ENCODE data around the gene PDE8B. TPM values are rescaled to one million over a fixed set of nuclear protein-coding genes. Genes with fewer than 3 reads are reported as not detected.

The PDE8B gene
- total and polyA plus RNA-seq, 9 donors, result 2.0 to 4.9 (median 3.2) TPM

DNA sequence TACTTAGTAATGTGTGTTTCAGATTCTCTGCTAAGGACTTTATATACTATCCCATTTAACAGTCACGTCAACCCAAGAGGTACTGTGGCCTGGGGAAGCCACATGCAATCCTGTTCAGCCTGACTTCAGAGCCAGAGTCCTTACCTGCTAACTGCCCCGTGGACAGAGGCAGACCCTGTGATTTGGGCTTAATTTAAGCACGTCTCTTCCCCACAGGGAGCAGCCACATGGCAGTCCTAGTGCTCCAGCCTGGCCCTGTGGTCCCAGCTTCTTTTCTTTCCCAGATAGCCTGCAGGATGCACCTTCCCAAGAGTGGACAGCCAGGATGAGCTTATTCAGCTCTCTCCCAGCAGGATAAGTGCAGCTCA is 71.5 kb downstream of the PDE8B start:
- Histone ChIP-seq H3K27me3 (ENCODE audit: control insufficient read depth, insufficient read depth, low read length) (no peaks in the 10 kb centered on the region), H3K4me3 (ENCODE audit: low read length) (no peak overlapping the region), H3K4me1 (ENCODE audit: control insufficient read depth, insufficient read depth, low read length) (no peaks in the 10 kb centered on the region), H3K9me3 (replicated peaks; ENCODE audit: control insufficient read depth, low read depth, low read length) (no peaks in the 10 kb centered on the region), H3K36me3 (ENCODE audit: control insufficient read depth, insufficient read depth, low read length) (no peaks in the 10 kb centered on the region), H3K27ac (ENCODE audit: low read length) (no peak overlapping the region)
- 66% methylated on average over 3 of the region's 3 CpGs for WGBS (ENCODE audit: insufficient coverage)
- no peak for DNase-seq

DNA sequence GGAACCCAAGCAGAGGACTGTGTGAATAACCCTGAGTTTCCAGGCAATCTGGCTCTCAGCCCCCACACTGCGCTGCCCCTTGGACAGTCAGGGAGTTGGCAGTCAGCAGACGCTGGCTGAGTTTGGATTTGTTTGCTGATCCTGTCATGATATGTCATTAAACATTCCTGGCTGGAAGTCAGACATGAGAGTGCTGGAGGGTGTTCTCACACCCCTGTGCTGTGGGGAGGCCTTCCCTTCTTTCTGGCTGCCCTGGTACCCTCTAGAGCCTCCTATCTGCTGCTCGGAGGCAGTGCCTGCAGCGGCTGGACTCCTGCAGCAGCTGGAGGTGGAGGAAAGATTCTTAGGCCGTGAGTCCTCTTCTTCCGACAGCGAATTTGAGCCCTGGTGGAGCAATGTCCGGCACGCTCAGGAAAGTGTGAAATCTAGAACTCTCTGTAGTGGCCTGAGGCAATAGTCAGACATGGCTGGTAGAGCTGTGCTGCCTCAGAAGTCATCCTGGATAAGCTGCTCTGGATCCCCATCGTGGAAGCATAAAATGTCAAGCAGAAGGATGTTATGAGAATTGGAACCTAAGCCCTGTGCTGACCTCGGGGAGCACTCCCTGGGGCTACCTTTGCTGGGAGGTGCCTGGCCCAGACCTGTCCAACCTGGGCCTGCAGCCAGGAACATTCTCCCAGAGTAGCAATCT is 72.0 kb downstream of the PDE8B start:
- Histone ChIP-seq H3K4me3 (ENCODE audit: low read length) (no peak overlapping the region), H3K9me3 (replicated peaks; ENCODE audit: control insufficient read depth, low read depth, low read length) (no peaks in the 10 kb centered on the region), H3K36me3 (ENCODE audit: control insufficient read depth, insufficient read depth, low read length) (no peaks in the 10 kb centered on the region), H3K4me1 (ENCODE audit: control insufficient read depth, insufficient read depth, low read length) (no peaks in the 10 kb centered on the region), H3K27ac (ENCODE audit: low read length) (no peak overlapping the region), H3K27me3 (ENCODE audit: control insufficient read depth, insufficient read depth, low read length) (no peaks in the 10 kb centered on the region)
- DNase-seq, result no peak
- 58% methylated on average over 8 of the region's 11 CpGs for WGBS (ENCODE audit: insufficient coverage)

DNA sequence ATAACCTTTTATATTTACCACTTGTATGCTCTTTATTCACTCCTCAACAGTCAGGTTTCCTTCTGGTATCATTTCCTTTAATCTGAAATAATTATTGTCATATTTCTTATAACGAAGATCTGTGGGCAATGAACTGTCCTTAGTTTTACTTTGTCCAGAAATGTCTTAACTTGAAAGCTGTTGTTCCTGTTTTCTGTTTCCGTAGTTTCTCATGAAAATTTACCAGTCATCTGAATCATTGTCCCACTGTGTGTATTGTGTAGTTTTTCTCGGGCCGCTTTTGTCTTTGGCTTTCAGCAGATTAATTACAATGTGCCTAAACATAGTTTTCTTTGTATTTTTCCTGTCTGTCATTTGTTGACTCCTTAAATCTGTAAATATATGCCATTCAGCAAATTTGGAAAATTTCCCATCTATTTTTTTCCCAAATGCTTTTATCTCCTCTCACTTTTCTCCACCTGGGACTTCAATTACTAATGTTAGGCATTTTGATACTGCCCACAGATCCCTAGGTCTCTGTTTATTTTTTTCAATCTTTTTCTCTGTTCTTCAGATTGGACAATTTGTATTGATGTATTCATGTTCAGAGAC is 74.9 kb downstream of the PDE8B start:
- Histone ChIP-seq H3K4me1 (ENCODE audit: control insufficient read depth, insufficient read depth, low read length) (no peaks in the 10 kb centered on the region), H3K4me3 (ENCODE audit: low read length) (no peak overlapping the region), H3K27me3 (ENCODE audit: control insufficient read depth, insufficient read depth, low read length) (no peaks in the 10 kb centered on the region), H3K9me3 (replicated peaks; ENCODE audit: control insufficient read depth, low read depth, low read length) (no peaks in the 10 kb centered on the region), H3K27ac (ENCODE audit: low read length) (no peak overlapping the region), H3K36me3 (ENCODE audit: control insufficient read depth, insufficient read depth, low read length) (no peaks in the 10 kb centered on the region)
- WGBS (ENCODE audit: insufficient coverage), result no CpG with 5 or more reads among the region's 4 CpGs
- no peak for DNase-seq

DNA sequence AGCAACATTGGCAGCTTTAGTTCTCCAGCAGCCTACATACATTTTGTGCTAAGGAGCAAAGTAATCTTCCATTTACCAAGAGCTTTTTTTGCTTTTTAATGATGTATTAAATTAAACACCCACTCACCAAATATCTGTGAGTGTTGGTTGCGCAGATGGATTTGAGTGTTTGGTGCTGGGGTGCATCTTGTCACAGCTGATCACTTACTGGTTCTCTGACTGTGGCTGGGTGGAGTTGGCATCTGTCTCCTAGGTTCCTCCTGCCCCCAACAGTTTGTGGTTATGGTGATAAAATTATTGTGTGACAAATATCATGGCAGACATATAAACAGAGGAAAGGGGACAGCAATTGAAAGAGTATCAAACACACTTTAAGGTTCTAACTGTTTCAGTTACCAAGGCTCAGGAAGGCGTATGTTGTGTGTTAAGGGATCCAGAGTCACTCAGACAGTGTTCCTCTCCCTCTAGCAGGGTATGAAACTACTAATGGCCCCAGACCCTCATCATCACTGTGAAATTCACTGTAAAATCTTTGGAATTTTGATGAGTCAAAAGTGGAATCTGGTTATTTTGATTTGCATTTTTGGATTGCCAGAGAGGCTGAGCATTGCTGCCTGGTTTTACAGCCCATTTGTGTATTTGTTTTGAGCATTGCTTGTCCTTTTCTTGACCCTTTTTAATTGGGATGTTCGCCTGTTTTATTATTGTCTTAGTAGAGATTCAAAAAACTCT is 81.7 kb downstream of the PDE8B start:
- no peak overlapping the region for H3K27ac ChIP-seq (ENCODE audit: low read length)
- no peaks in the 10 kb centered on the region for H3K9me3 ChIP-seq (replicated peaks; ENCODE audit: control insufficient read depth, low read depth, low read length)
- no peaks in the 10 kb centered on the region for H3K27me3 ChIP-seq (ENCODE audit: control insufficient read depth, insufficient read depth, low read length)
- no peaks in the 10 kb centered on the region for H3K4me1 ChIP-seq (ENCODE audit: control insufficient read depth, insufficient read depth, low read length)
- WGBS (ENCODE audit: insufficient coverage), result no CpG with 5 or more reads among the region's 3 CpGs
- H3K36me3 ChIP-seq (ENCODE audit: control insufficient read depth, insufficient read depth, low read length), result no peaks in the 10 kb centered on the region
- no peak overlapping the region for H3K4me3 ChIP-seq (ENCODE audit: low read length)
- DNase-seq, result no peak

DNA sequence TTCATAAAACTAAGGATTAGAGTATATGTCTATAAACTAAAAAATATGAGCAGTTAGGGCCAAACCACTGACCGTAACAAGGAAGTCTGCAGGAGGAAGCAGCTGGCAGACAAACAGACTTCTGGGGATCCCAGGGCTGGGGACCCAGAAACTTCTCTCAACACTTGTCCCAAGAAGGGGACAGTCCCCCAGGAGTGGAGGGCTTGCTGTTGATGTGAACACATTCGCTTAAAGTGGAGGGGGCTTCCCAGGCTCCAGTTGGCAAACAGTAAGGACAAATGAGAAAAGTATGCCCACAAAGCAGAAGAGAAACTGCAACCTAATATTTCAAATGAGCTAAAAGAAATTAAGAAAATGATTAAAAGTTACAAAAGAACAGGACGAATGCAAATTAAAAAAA is 83.7 kb downstream of the PDE8B start:
- H3K4me3 ChIP-seq (ENCODE audit: low read length), result no peak overlapping the region
- H3K27ac ChIP-seq (ENCODE audit: low read length), result no peak overlapping the region
- no peaks in the 10 kb centered on the region for H3K9me3 ChIP-seq (replicated peaks; ENCODE audit: control insufficient read depth, low read depth, low read length)
- H3K4me1 ChIP-seq (ENCODE audit: control insufficient read depth, insufficient read depth, low read length), result no peaks in the 10 kb centered on the region
- H3K27me3 ChIP-seq (ENCODE audit: control insufficient read depth, insufficient read depth, low read length), result no peaks in the 10 kb centered on the region
- H3K36me3 ChIP-seq (ENCODE audit: control insufficient read depth, insufficient read depth, low read length), result no peaks in the 10 kb centered on the region
- WGBS (ENCODE audit: insufficient coverage), result no CpG with 5 or more reads among the region's 3 CpGs
- DNase-seq, result no peak

DNA sequence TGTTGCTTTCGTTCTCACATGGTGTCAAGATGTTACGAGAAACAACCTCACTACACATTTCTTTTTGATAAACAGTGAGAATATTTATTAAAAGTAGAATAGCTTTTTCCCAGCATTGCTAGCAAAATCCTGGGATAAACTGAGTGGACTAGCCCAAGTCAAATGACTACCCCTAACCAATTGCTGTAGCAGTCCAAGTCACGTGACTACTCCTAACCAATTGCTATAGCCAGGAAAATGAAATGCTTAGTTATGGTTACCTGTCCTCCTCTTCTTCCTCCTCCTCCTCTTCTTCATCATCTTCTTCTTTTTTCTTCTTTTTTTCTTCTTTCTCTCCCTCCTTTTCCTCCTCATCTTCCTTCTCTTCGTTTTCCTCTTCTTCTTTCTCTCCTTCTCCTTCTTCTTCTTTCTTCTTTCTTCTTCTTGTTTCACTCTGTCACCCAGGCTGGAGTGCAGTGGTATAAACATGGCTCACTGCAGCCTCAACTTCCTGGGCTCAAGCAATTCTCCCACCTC is 85.4 kb downstream of the PDE8B start:
- 67% methylated on average over 1 of the region's 4 CpGs for WGBS (ENCODE audit: insufficient coverage)
- H3K9me3 ChIP-seq (replicated peaks; ENCODE audit: control insufficient read depth, low read depth, low read length), result no peaks in the 10 kb centered on the region
- H3K36me3 ChIP-seq (ENCODE audit: control insufficient read depth, insufficient read depth, low read length), result no peaks in the 10 kb centered on the region
- H3K27me3 ChIP-seq (ENCODE audit: control insufficient read depth, insufficient read depth, low read length), result no peaks in the 10 kb centered on the region
- no peak for DNase-seq
- no peak overlapping the region for H3K4me3 ChIP-seq (ENCODE audit: low read length)
- no peaks in the 10 kb centered on the region for H3K4me1 ChIP-seq (ENCODE audit: control insufficient read depth, insufficient read depth, low read length)
- H3K27ac ChIP-seq (ENCODE audit: low read length), result no peak overlapping the region

DNA sequence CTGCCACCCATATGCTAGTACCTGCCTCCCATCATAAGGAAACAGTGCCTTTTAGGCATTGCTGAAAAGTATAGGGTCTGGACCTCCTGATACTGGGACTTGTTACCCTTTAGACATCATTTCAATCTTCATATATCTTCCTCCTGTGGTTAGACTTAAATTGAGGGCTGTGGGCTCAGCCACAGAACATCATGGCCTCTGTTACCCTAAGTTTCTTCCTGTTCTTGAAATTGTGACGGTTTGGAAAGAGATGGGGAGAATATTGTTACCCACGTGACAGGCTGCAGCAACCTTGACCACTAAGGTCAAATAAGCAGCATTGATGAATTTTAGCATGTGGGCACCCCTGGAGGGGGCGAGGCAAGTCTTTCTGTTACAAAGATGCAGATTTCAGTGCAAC is 87.7 kb downstream of the PDE8B start:
- Histone ChIP-seq H3K27ac (ENCODE audit: low read length) (no peak overlapping the region), H3K4me1 (ENCODE audit: control insufficient read depth, insufficient read depth, low read length) (no peaks in the 10 kb centered on the region), H3K36me3 (ENCODE audit: control insufficient read depth, insufficient read depth, low read length) (no peaks in the 10 kb centered on the region), H3K4me3 (ENCODE audit: low read length) (no peak overlapping the region), H3K9me3 (replicated peaks; ENCODE audit: control insufficient read depth, low read depth, low read length) (no peaks in the 10 kb centered on the region), H3K27me3 (ENCODE audit: control insufficient read depth, insufficient read depth, low read length) (no peaks in the 10 kb centered on the region)
- DNase-seq, result no peak
- WGBS (ENCODE audit: insufficient coverage), result 87% methylated on average over 3 of the region's 3 CpGs

DNA sequence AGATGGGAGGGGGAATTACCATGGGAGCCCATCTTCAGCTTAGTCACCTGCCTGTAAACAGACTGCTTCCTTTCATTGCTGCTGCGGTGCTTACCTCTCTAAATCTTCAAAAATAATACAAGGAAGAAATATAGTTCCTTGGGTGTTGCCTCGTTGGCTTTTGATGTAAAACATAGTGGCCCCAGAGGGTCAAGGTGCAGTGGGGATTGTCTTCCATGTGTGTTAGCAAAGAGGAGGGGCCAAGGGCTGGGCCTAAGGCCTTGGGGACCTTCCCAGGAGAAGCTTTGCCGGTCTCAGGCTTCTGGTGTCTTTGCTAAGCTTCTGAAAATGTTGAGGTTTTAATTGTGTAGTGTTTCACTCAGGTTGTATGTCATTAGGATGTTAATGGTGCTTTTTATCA is 90.0 kb downstream of the PDE8B start:
- WGBS (ENCODE audit: insufficient coverage), result 67% methylated on average over 1 of the region's 3 CpGs
- Histone ChIP-seq H3K27me3 (ENCODE audit: control insufficient read depth, insufficient read depth, low read length) (no peaks in the 10 kb centered on the region), H3K4me1 (ENCODE audit: control insufficient read depth, insufficient read depth, low read length) (peaks cover 3% of the 10 kb centered on the region), H3K4me3 (ENCODE audit: low read length) (no peak overlapping the region), H3K36me3 (ENCODE audit: control insufficient read depth, insufficient read depth, low read length) (no peaks in the 10 kb centered on the region), H3K9me3 (replicated peaks; ENCODE audit: control insufficient read depth, low read depth, low read length) (no peaks in the 10 kb centered on the region), H3K27ac (ENCODE audit: low read length) (no peak overlapping the region)
- DNase-seq, result no peak

DNA sequence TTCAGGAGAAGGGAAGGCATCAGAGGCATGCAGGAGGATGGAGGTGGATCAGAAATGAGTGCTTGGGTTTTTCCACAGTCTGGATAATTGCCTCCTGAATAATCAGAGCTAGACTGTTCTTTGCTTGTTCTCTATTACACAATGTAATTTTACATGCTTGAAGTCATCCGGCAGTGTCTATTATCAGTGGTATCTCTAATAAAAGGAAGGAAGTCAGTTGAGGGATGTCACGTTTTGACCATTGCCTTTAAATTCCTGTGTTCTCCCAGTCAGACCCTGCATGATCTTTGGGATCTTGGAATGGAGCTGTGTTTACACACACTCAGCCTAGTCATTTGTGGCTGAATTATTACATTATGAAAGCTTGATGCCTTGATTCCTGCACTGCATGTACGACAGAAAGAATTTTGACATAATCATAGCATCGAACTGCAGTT is 91.0 kb downstream of the PDE8B start:
- WGBS (ENCODE audit: insufficient coverage), result no CpG with 5 or more reads among the region's 4 CpGs
- Histone ChIP-seq H3K9me3 (replicated peaks; ENCODE audit: control insufficient read depth, low read depth, low read length) (no peaks in the 10 kb centered on the region), H3K4me3 (ENCODE audit: low read length) (no peak overlapping the region), H3K27ac (ENCODE audit: low read length) (no peak overlapping the region), H3K4me1 (ENCODE audit: control insufficient read depth, insufficient read depth, low read length) (peaks cover 3% of the 10 kb centered on the region), H3K27me3 (ENCODE audit: control insufficient read depth, insufficient read depth, low read length) (no peaks in the 10 kb centered on the region), H3K36me3 (ENCODE audit: control insufficient read depth, insufficient read depth, low read length) (no peaks in the 10 kb centered on the region)
- no peak for DNase-seq

DNA sequence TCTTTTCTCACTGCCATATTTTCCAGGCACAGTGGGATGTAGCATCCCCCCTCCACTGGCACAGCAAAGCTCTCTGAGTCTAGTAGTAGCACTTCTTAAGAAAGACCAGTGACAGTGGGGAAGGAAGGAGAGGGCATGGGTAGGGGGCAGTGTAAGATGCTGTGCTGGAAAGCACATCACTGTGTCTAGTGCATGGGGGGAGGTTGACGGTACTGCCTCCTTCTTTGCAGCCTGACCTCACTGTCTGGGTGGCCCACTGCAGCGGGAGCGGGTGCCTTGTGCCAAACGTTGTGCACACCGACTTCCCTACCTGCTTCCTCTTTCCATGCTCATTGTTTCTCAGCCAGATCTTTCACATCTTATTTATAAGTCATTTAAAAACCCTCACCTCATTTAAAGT is 91.8 kb downstream of the PDE8B start:
- no peak overlapping the region for H3K4me3 ChIP-seq (ENCODE audit: low read length)
- no peaks in the 10 kb centered on the region for H3K27me3 ChIP-seq (ENCODE audit: control insufficient read depth, insufficient read depth, low read length)
- no peaks in the 10 kb centered on the region for H3K36me3 ChIP-seq (ENCODE audit: control insufficient read depth, insufficient read depth, low read length)
- H3K4me1 ChIP-seq (ENCODE audit: control insufficient read depth, insufficient read depth, low read length), result peaks cover 3% of the 10 kb centered on the region
- DNase-seq, result no peak
- 74% methylated on average over 4 of the region's 5 CpGs for WGBS (ENCODE audit: insufficient coverage)
- H3K9me3 ChIP-seq (replicated peaks; ENCODE audit: control insufficient read depth, low read depth, low read length), result no peaks in the 10 kb centered on the region
- H3K27ac ChIP-seq (ENCODE audit: low read length), result no peak overlapping the region
